Parathyroid adenoma (tissue), 2 donors: ENCODE results near the gene SLC13A3.

ENCODE experiments used
- H2AFZ ChIP-seq: fragments of 300-600 bp; sonication (generic); one replicate; pipeline ENCODE4 v1.7.0; 2017; ENCODE audit warnings: antibody characterized with exemption, mild to moderate bottlenecking
- H3K27ac ChIP-seq: fragments of 300-600 bp; sonication (generic); one replicate; pipeline ENCODE4 v1.7.0; 2017
- H3K27me3 ChIP-seq: fragments of 300-600 bp; sonication (generic); one replicate; pipeline ENCODE4 v1.7.0; 2017; ENCODE audit warnings: low read length; ENCODE audit not compliant: control insufficient read depth, insufficient read depth
- H3K36me3 ChIP-seq: fragments of 300-600 bp; sonication (generic); one replicate; pipeline ENCODE4 v1.7.0; 2017; ENCODE audit warnings: low read length; ENCODE audit not compliant: control insufficient read depth, insufficient read depth
- H3K4me1 ChIP-seq: fragments of 300-600 bp; sonication (generic); one replicate; pipeline ENCODE4 v1.7.0; 2017; ENCODE audit warnings: control low read depth
- H3K4me2 ChIP-seq: fragments of 300-600 bp; sonication (generic); one replicate; pipeline ENCODE4 v1.7.0; 2017; ENCODE audit warnings: low read length
- H3K4me3 ChIP-seq: fragments of 300-600 bp; sonication (generic); one replicate; pipeline ENCODE4 v1.7.0; 2017; ENCODE audit warnings: low read depth, low read length
- H3K79me2 ChIP-seq: fragments of 300-600 bp; sonication (generic); one replicate; pipeline ENCODE4 v1.7.0; 2017; ENCODE audit warnings: control low read depth
- H3K9ac ChIP-seq: fragments of 300-600 bp; sonication (generic); one replicate; pipeline ENCODE4 v1.7.0; 2017; ENCODE audit warnings: mild to moderate bottlenecking
- H3K9me3 ChIP-seq: fragments of 300-600 bp; sonication (generic); one replicate; pipeline ENCODE4 v1.7.0; 2017; ENCODE audit warnings: low read length; ENCODE audit not compliant: control insufficient read depth
- CTCF ChIP-seq: fragments of 300-600 bp; sonication (generic); IDR thresholded peaks from one replicate; pipeline ENCODE4 v1.7.0; 2017; ENCODE audit warnings: antibody characterized with exemption, mild to moderate bottlenecking
- donor health status: primary hyperparathyroidism.

SLC13A3 gene

DNA sequence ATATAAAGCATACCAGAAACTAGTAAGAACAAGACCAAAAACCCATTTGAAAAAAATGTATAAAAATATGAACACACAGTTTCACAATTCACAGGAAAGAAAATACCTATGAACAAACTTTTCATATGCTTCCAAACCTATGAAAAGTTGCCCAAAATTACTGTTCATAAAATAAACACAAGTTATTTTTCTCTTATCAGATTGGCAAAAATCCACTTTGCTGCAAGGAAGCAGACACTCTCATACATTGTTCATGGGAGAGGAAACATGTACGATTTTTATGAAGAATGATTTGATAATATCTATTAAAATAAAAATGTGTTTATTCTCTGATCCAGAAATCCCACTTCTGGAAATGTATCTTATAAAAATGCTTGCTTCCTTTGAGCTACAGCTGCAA, 60.8 kb downstream of the SLC13A3 start:
- Histone ChIP-seq H2AFZ (no peak overlapping the region), H3K4me3 (no peak overlapping the region), H3K36me3 (no peaks in the 10 kb centered on the region), H3K79me2 (no peaks in the 10 kb centered on the region), H3K27me3 (no peaks in the 10 kb centered on the region), H3K4me1 (no peaks in the 10 kb centered on the region), H3K9ac (no peak overlapping the region), H3K9me3 (no peaks in the 10 kb centered on the region), H3K4me2 (no peak overlapping the region), H3K27ac (no peak overlapping the region)
- TF ChIP-seq CTCF = no peak

DNA sequence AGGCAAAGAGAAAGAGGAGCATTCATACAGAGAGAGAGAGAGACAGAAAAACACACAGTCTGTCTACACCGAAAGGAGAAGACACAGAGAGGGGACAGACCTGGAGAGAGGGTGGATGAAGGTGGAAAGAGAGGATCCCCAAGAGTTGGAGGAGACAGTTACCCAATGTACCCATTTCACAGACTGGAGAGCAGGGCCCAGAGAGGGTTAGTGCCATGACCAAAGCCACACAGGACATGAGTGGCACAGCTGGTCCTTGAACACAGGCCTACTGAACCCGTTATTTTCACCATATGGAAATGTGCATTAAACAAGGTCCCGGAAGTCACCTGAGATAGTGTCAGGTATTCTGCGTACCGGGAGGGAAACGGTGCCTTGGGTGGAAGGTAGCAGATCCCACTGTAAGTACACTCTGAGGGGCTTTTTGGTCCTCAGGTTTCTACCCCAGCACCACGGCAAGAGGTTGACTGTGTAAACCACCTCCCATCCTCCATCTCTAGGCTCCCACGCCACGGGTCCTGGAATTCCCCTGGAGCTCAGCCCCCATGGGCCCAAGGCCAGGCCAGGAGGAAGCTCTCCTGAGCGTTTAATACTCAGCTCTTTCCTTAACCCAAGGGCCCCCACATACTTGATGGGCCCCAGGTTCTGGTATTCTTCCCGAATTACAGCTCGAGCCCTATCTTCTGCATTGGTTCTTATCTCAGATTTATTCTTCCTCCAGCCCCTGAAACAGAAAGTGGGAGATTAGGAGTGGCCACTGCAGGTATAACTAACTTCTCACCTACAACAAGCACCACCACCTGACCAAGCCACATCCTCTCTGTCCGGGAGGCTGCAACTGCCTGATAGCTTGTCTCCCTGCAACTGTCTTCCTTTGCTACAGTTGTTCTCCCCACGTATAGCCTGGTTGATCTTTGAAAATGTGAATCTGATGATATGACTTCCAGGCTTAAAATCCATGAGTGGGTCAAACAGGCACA, 62.4 kb downstream of the SLC13A3 start:
- Histone ChIP-seq H3K4me1 (no peaks in the 10 kb centered on the region), H3K79me2 (no peaks in the 10 kb centered on the region), H3K27me3 (no peaks in the 10 kb centered on the region), H2AFZ (no peak overlapping the region), H3K27ac (no peak overlapping the region), H3K9ac (no peak overlapping the region), H3K4me3 (no peak overlapping the region), H3K36me3 (no peaks in the 10 kb centered on the region), H3K4me2 (no peak overlapping the region), H3K9me3 (no peaks in the 10 kb centered on the region)
- no peak for TF ChIP-seq CTCF

DNA sequence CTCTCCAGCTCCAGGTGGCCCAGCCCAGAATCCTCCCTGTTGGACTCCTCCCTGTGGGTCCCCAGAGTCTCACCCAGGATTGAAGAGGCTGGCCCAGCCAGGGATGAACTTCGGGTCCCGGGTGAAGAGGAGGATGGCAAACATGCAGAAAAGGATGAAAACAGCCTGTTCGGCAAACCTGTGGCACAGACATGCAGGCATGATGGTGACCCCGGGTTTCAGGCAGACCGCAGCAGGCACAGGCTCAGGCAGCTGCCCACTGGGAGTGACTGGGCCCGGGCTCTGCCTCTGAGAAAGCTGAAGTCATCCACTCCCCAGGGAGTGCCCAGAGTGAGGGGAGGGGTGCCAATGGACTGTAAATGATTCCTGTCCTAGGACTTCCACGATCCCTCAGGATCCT, 63.3 kb downstream of the SLC13A3 start:
- no peak for TF ChIP-seq CTCF
- no peak overlapping the region for H3K4me3 ChIP-seq
- no peaks in the 10 kb centered on the region for H3K36me3 ChIP-seq
- H3K79me2 ChIP-seq = no peaks in the 10 kb centered on the region
- H3K27me3 ChIP-seq = no peaks in the 10 kb centered on the region
- no peak overlapping the region for H3K4me2 ChIP-seq
- H3K27ac ChIP-seq = no peak overlapping the region
- H3K9me3 ChIP-seq = no peaks in the 10 kb centered on the region
- H3K9ac ChIP-seq = no peak overlapping the region
- H3K4me1 ChIP-seq = no peaks in the 10 kb centered on the region
- no peak overlapping the region for H2AFZ ChIP-seq

GRCh38 chr20:46586724-46587123, 64.5 kb downstream of the SLC13A3 start:
- Histone ChIP-seq H3K9ac (no peak overlapping the region), H2AFZ (no peak overlapping the region), H3K27ac (no peak overlapping the region), H3K4me1 (no peaks in the 10 kb centered on the region), H3K36me3 (no peaks in the 10 kb centered on the region), H3K4me3 (no peak overlapping the region), H3K9me3 (no peaks in the 10 kb centered on the region), H3K4me2 (no peak overlapping the region), H3K79me2 (no peaks in the 10 kb centered on the region), H3K27me3 (no peaks in the 10 kb centered on the region)
- TF ChIP-seq CTCF = no peak

- no peak overlapping the region for H3K4me2 ChIP-seq
- H3K79me2 ChIP-seq = no peaks in the 10 kb centered on the region
- H3K4me3 ChIP-seq = no peak overlapping the region
- no peaks in the 10 kb centered on the region for H3K36me3 ChIP-seq
- no peaks in the 10 kb centered on the region for H3K4me1 ChIP-seq
- H3K27me3 ChIP-seq = no peaks in the 10 kb centered on the region
- no peak overlapping the region for H3K27ac ChIP-seq
- H2AFZ ChIP-seq = no peak overlapping the region
- no peaks in the 10 kb centered on the region for H3K9me3 ChIP-seq
- no peak for TF ChIP-seq CTCF
- H3K9ac ChIP-seq = no peak overlapping the region
These were observed 66.8 kb downstream of the SLC13A3 start for GRCh38 chr20:46584508-46584907.
